Pancreas (tissue), 10 donors: ENCODE results near the gene CAMK2G. TPM values are rescaled to one million over a fixed set of nuclear protein-coding genes. Genes with fewer than 3 reads are reported as not detected.
A peak's percentile ranks its signal among the peaks of the same experiment; 100 is the strongest.

ENCODE experiments used
- ATAC-seq, 4 donors: fragments of 200-7000 bp; cut with Tn5 transposase; one replicate each; pipeline versions ENCODE4 v1.8.0 to v1.9.1; 2020; ENCODE audit warnings: mild to moderate bottlenecking in 4 of 4, moderate library complexity in 4 of 4
- DNase-seq, 6 donors: peaks; one replicate each; pipeline ENCODE4 v3.0.0-alpha.2; 2020
- FAIRE-seq: peaks from 2 replicates; lab custom pipeline; 2012; peaks lifted over from hg19 to GRCh38; lab: Jason Lieb, UNC
- H3K27ac ChIP-seq, 4 donors: fragments of 200-600 bp; sonication (generic); 1 replicate in 3 of 4; 2 replicates in 1 of 4; pipeline versions ENCODE4 v1.5.0 to v1.8.0; 2020
- H3K27me3 ChIP-seq, 4 donors: fragments of 200-600 bp; one replicate each; pipeline ENCODE4 v1.8.0; 2021
- H3K36me3 ChIP-seq, 3 donors: fragments of 200-600 bp; sonication (generic) in 1 of 3; one replicate each; pipeline versions ENCODE4 v1.5.0 to v1.8.0; 2020 to 2021
- H3K4me1 ChIP-seq, 3 donors: fragments of 200-600 bp; one replicate each; pipeline ENCODE4 v1.8.0; 2021
- H3K4me3 ChIP-seq, 4 donors: fragments of 200-600 bp; sonication (generic) in 2 of 4; one replicate each; pipeline versions ENCODE4 v1.5.0 to v1.8.0; 2020 to 2021
- H3K9me3 ChIP-seq, 4 donors: fragments of 200-600 bp; one replicate each; pipeline ENCODE4 v1.8.0; 2021
- WGBS, 2 donors: extraction: QIAGEN DNeasy Blood & Tissue Kit; methylation state at CpG; one replicate each; pipeline ENCODE4 v1.1.7; 2013; 5-methylcytosine and 5-hydroxymethylcytosine counted together
- intact Hi-C, 3 donors: fragments of 100-400 bp; cut with DNase I; formaldehyde crosslinking; loops; one replicate each; pipeline versions ENCODE4 v1.11.1 to v1.14.2; 2022
- polyA plus RNA-seq, 2 donors: library from polyadenylated mRNA; stranded (reverse); fragments of 200-250 nt; gene quantifications; one replicate each; pipeline ENCODE4 v1.2.3, GENCODE V29; 2013
- total RNA-seq, 6 donors: library from RNA; stranded (reverse); fragmentation: NEBNext Ultra II Directional in 4 of 6; extraction: Animal tissue kit (Norgen Biotek cat#: 25700) in 4 of 6; gene quantifications; one replicate each; pipeline versions ENCODE4 v1.2.1 to v1.2.4, GENCODE V29; 2021 to 2023
- TF ChIP-seq, protein P1 (sequence below), 4 donors: fragments of 200-600 bp; sonication (generic) in 3 of 4; IDR thresholded peaks; one replicate each; pipeline versions ENCODE4 v1.5.0 to v1.8.0; 2021; ENCODE audit warnings: antibody characterized with exemption in 4 of 4
- donor health status: healthy with polysubstance abuse.
- donor health status: DM: no; HTN: no; CAD: no; lungs with moderate emphysema.
- donor health status: DM: no; HTN: no; CAD: no.
- donor health status: control.
- donor health status: control.
- donor health status: Bipolar disorder and iron deficiency.
- donor health status: DM: yes; HTN: yes; CAD: no.
- donor health status: DM: no; HTN: no; CAD: no.
- donor health status: DM: no; HTN: no; CAD: no.
- donor health status: DM: yes; HTN: yes; CAD: no.

The CAMK2G gene
- total and polyA plus RNA-seq, 8 donors, result 5.3 to 18.4 (median 8.3) TPM

DNA sequence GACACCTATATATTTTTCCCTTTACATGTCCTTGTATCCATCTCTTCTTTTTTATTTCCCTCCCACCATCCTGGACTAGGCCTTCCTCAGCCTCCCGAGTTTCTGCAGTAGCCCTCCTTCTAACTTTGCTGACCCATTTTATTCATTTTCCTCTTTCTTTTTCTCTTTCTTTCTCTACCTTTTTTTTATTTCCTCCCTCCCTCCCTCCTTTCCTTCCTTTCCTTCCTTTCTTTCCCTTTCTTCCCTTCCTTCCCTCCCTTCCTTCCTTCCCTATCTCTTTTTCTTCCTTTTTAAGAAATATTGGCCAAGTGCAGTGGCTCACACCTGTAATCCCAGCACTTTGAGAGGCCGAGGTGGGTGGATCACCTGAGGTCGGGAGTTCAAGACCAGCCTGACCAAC is 9.7 kb upstream of the CAMK2G start:
- WGBS, 2 donors, result 54 to 70% methylated on average over 3 of the region's 3 CpGs
- Histone ChIP-seq H3K4me3 (no peak overlapping the region), H3K9me3 (no peaks in the 10 kb centered on the region), H3K36me3 (no peaks in the 10 kb centered on the region), H3K4me1 (peaks cover 20 to 29% (median 29%) of the 10 kb centered on the region in 3 donors), H3K27me3 (no peaks in the 10 kb centered on the region), H3K27ac (no peak overlapping the region)
- TF ChIP-seq, protein P1, sequence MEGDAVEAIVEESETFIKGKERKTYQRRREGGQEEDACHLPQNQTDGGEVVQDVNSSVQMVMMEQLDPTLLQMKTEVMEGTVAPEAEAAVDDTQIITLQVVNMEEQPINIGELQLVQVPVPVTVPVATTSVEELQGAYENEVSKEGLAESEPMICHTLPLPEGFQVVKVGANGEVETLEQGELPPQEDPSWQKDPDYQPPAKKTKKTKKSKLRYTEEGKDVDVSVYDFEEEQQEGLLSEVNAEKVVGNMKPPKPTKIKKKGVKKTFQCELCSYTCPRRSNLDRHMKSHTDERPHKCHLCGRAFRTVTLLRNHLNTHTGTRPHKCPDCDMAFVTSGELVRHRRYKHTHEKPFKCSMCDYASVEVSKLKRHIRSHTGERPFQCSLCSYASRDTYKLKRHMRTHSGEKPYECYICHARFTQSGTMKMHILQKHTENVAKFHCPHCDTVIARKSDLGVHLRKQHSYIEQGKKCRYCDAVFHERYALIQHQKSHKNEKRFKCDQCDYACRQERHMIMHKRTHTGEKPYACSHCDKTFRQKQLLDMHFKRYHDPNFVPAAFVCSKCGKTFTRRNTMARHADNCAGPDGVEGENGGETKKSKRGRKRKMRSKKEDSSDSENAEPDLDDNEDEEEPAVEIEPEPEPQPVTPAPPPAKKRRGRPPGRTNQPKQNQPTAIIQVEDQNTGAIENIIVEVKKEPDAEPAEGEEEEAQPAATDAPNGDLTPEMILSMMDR (IDR thresholded peaks at IDR 0.05), result no peak
- ATAC-seq, result no peak
- DNase-seq, result no peak
- intact Hi-C loops, result loop anchor here in 2 of 3 donors (5.0 to 10.0 kb wide), 3 partner anchors 37 to 191 kb away; no protein-coding TSS in a partner anchor
- FAIRE-seq, result no peak

DNA sequence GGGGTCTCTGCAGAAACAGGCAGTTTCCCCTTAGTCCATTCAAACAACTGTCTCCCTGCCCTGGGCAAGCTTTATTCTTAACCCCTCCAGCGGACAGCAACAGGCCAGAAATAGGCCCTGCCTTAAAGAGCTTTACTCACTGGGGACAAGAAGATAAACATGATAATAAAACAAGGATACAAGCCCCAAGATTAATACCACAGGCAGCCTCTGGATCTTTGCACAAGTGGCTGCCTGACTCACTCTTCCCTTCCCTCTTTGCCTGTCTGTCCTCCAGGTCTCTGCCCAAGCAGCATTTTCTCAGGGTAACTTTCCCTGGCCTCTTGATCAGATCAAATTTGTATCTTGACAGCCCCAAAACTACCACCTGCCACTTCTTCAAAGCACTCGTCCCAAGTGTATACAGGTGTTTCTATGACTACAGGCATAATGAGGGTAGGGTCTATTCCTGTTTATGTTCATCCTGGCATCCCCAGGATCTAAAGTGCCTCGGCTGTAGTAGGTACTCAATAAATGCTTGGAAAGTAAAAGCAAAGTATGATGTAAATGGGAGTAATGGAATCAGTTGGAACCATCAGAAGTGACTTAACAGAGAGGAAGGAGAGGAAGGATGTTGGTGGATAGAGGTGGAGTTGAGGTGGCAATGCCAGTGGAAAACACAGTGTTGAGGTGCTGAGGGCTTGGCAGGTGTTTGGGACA is 7.0 kb upstream of the CAMK2G start:
- DNase-seq (no peak), FAIRE-seq (no peak), ATAC-seq (no peak)
- Histone ChIP-seq H3K27me3 (no peaks in the 10 kb centered on the region), H3K9me3 (no peaks in the 10 kb centered on the region), H3K4me1 (peaks cover 0 to 2% (median 2%) of the 10 kb centered on the region in 3 donors), H3K27ac (no peak overlapping the region), H3K36me3 (no peaks in the 10 kb centered on the region), H3K4me3 (no peak overlapping the region)
- TF ChIP-seq, protein P1 (IDR thresholded peaks at IDR 0.05), result no peak
- intact Hi-C loops, result loop anchor here in 2 of 3 donors (5.0 to 10.0 kb wide), 3 partner anchors 34 to 193 kb away; no protein-coding TSS in a partner anchor
- 69 to 73% methylated on average over 3 of the region's 3 CpGs for WGBS, 2 donors

- no peak for FAIRE-seq
- Histone ChIP-seq H3K27ac (no peak overlapping the region), H3K27me3 (no peaks in the 10 kb centered on the region), H3K36me3 (no peaks in the 10 kb centered on the region), H3K4me3 (no peak overlapping the region), H3K9me3 (no peaks in the 10 kb centered on the region), H3K4me1 (no peaks in the 10 kb centered on the region)
- intact Hi-C loops, result loop anchor here in 2 of 3 donors (5.0 to 10.0 kb wide), 3 partner anchors 32 to 195 kb away; no protein-coding TSS in a partner anchor
- 12 to 13% methylated on average over 14 of the region's 14 CpGs for WGBS, 2 donors
- ATAC-seq, result peak; percentile 88 to 95 (median 94)
- TF ChIP-seq, protein P1 (IDR thresholded peaks at IDR 0.05), result peak; percentile 70 to 88 (median 86)
- DNase-seq, result peak; percentile 68 to 92 (median 84)
These were observed 5.2 kb upstream of the CAMK2G start for GRCh38 chr10:73879296-73880173.

- Histone ChIP-seq H3K27me3 (no peaks in the 10 kb centered on the region), H3K36me3 (no peaks in the 10 kb centered on the region), H3K27ac (no peak overlapping the region), H3K9me3 (no peaks in the 10 kb centered on the region), H3K4me3 (no peak overlapping the region), H3K4me1 (no peaks in the 10 kb centered on the region)
- intact Hi-C loops, result no loop called here
- DNase-seq, result no peak
- no peak for ATAC-seq
- FAIRE-seq, result no peak
- 62 to 68% methylated on average over 1 of the region's 1 CpG for WGBS, 2 donors
- TF ChIP-seq, protein P1 (IDR thresholded peaks at IDR 0.05), result no peak
These were observed 4.0 kb upstream of the CAMK2G start for GRCh38 chr10:73878365-73878764.
